H9 (cell line): Measurements from ENCODE around the gene THEM5. TPM values are rescaled to one million over a fixed set of nuclear protein-coding genes. Genes with fewer than 3 reads are reported as not detected.

Experiments
- DNase-seq: peaks from one replicate; pipeline ENCODE4 v3.0.0-alpha.2; 2017
- H2AFZ ChIP-seq: one replicate; pipeline ENCODE4 v1.6.1; 2013; ENCODE audit warnings: mild to moderate bottlenecking, low read length, control low read depth, moderate library complexity
- H2AK5ac ChIP-seq: 2 replicates; pipeline ENCODE4 v1.6.1; 2013; ENCODE audit warnings: low read length, control low read depth, mixed read lengths; ENCODE audit not compliant: insufficient read length
- H2BK120ac ChIP-seq: one replicate; pipeline ENCODE4 v1.6.1; 2013; ENCODE audit warnings: low read depth, mild to moderate bottlenecking, low read length, control low read depth, inconsistent platforms; ENCODE audit not compliant: poor library complexity, severe bottlenecking
- H2BK12ac ChIP-seq: 2 replicates; pipeline ENCODE4 v1.6.1; 2013; ENCODE audit warnings: low read length, control low read depth, mixed read lengths, low read depth; ENCODE audit not compliant: insufficient read length
- H2BK15ac ChIP-seq: 2 replicates; pipeline ENCODE4 v1.6.1; 2013; ENCODE audit warnings: low read depth, low read length, control low read depth
- H2BK20ac ChIP-seq: one replicate; pipeline ENCODE4 v1.6.1; 2013; ENCODE audit warnings: low read depth, mild to moderate bottlenecking, low read length, control low read depth, inconsistent platforms; ENCODE audit not compliant: poor library complexity, severe bottlenecking
- H2BK5ac ChIP-seq: 2 replicates; pipeline ENCODE4 v1.6.1; 2013; ENCODE audit warnings: low read length, control low read depth, mixed read lengths; ENCODE audit not compliant: insufficient read length
- H3K14ac ChIP-seq: 2 replicates; pipeline ENCODE4 v1.6.1; 2013; ENCODE audit warnings: low read length, control low read depth; ENCODE audit not compliant: insufficient read depth
- H3K18ac ChIP-seq: 2 replicates; pipeline ENCODE4 v1.6.1; 2013; ENCODE audit warnings: low read depth, mild to moderate bottlenecking, mixed read lengths, low read length, control low read depth; ENCODE audit not compliant: insufficient read length
- H3K23ac ChIP-seq: 2 replicates; pipeline ENCODE4 v1.6.1; 2013; ENCODE audit warnings: low read length, control low read depth, mixed read lengths, low read depth; ENCODE audit not compliant: insufficient read length
- H3K23me2 ChIP-seq: 2 replicates; pipeline ENCODE4 v1.6.1; 2013; ENCODE audit warnings: low read depth, mild to moderate bottlenecking, mixed read lengths, low read length, control low read depth; ENCODE audit not compliant: insufficient read length, poor library complexity, severe bottlenecking
- H3K27ac ChIP-seq: 2 replicates; pipeline ENCODE4 v1.5.1; 2013; ENCODE audit warnings: low read length, control low read depth, mixed read lengths, low read depth; ENCODE audit not compliant: insufficient read length
- H3K27me3 ChIP-seq: 2 replicates; pipeline ENCODE4 v1.6.1; 2013; ENCODE audit warnings: low read length, control low read depth, inconsistent platforms; ENCODE audit not compliant: insufficient read depth
- H3K4ac ChIP-seq: 2 replicates; pipeline ENCODE4 v1.6.1; 2013; ENCODE audit warnings: low read depth, mild to moderate bottlenecking, control low read depth, inconsistent platforms, low read length, moderate library complexity
- H3K4me1 ChIP-seq: 2 replicates; pipeline ENCODE4 v1.6.1; 2013; ENCODE audit warnings: low read length, control low read depth, inconsistent platforms; ENCODE audit not compliant: insufficient read depth
- H3K4me2 ChIP-seq: 2 replicates; pipeline ENCODE4 v1.6.1; 2013; ENCODE audit warnings: low read length, control low read depth, mixed read lengths; ENCODE audit not compliant: insufficient read length, insufficient read depth
- H3K56ac ChIP-seq: 2 replicates; pipeline ENCODE4 v1.6.1; 2013; ENCODE audit warnings: low read depth, mild to moderate bottlenecking, mixed read lengths, low read length, control low read depth; ENCODE audit not compliant: insufficient read length
- H3K79me1 ChIP-seq: 2 replicates; pipeline ENCODE4 v1.6.1; 2013; ENCODE audit warnings: low read depth, mild to moderate bottlenecking, moderate library complexity, low read length, control low read depth, inconsistent platforms; ENCODE audit not compliant: insufficient read depth, poor library complexity, severe bottlenecking
- H3K79me2 ChIP-seq: 2 replicates; pipeline ENCODE4 v1.6.1; 2013; ENCODE audit warnings: low read length, control low read depth, inconsistent platforms; ENCODE audit not compliant: insufficient read depth
- H3K9ac ChIP-seq: 2 replicates; pipeline ENCODE4 v1.6.1; 2013; ENCODE audit warnings: low read length, control low read depth, mixed read lengths; ENCODE audit not compliant: insufficient read length; ENCODE audit errors: extremely low read depth
- H3K9me3 ChIP-seq: one replicate; pipeline ENCODE4 v1.6.1; 2013; ENCODE audit warnings: low read depth, low read length, inconsistent platforms; ENCODE audit not compliant: control insufficient read depth
- H3T11ph ChIP-seq: one replicate; pipeline ENCODE4 v1.6.1; 2013; ENCODE audit warnings: mild to moderate bottlenecking, low read length, control low read depth, inconsistent platforms
- H4K20me1 ChIP-seq: one replicate; pipeline ENCODE4 v1.6.1; 2013; ENCODE audit not compliant: control insufficient read depth, insufficient read length, insufficient read depth
- H4K5ac ChIP-seq: 2 replicates; pipeline ENCODE4 v1.6.1; 2013; ENCODE audit warnings: low read depth, mild to moderate bottlenecking, mixed read lengths, low read length, control low read depth; ENCODE audit not compliant: insufficient read length
- H4K8ac ChIP-seq: replicated peaks from 2 replicates; pipeline ENCODE4 v1.6.1; 2013; ENCODE audit warnings: low read length, control low read depth, mixed read lengths, low read depth; ENCODE audit not compliant: insufficient read length
- H4K91ac ChIP-seq: 2 replicates; pipeline ENCODE4 v1.6.1; 2013; ENCODE audit warnings: low read depth, mild to moderate bottlenecking, moderate library complexity, mixed read lengths, low read length, control low read depth; ENCODE audit not compliant: insufficient read length
- H3K27ac Mint-ChIP-seq, 3 experiments: 2 replicates in 2 of 3; 3 replicates in 1 of 3; pipeline ENCODE4 v1.8.0; 2020 to 2021; ENCODE audit warnings: mixed read lengths in 3 of 3, mild to moderate bottlenecking in 1 of 3, moderate library complexity in 1 of 3
- H3K27me3 Mint-ChIP-seq: 2 replicates; pipeline ENCODE4 v1.8.0; 2021; ENCODE audit warnings: low read depth, mild to moderate bottlenecking, moderate library complexity, mixed read lengths
- H3K36me3 Mint-ChIP-seq, 3 experiments: 2 replicates in 2 of 3; 3 replicates in 1 of 3; pipeline ENCODE4 v1.8.0; 2020 to 2021; ENCODE audit warnings: low read depth in 3 of 3, mixed read lengths in 3 of 3; ENCODE audit not compliant: insufficient read depth in 1 of 3
- H3K4me1 Mint-ChIP-seq, 2 experiments: 2 replicates each; pipeline ENCODE4 v1.8.0; 2020; ENCODE audit warnings: mixed read lengths in 2 of 2
- H3K4me3 Mint-ChIP-seq, 2 experiments: 2 replicates in 1 of 2; 3 replicates in 1 of 2; pipeline ENCODE4 v1.8.0; 2020 to 2021; ENCODE audit warnings: mild to moderate bottlenecking in 2 of 2, mixed read lengths in 2 of 2, moderate library complexity in 1 of 2
- H3K9me3 Mint-ChIP-seq, 2 experiments: 2 replicates in 1 of 2; 3 replicates in 1 of 2; pipeline ENCODE4 v1.8.0; 2020; ENCODE audit warnings: mild to moderate bottlenecking in 2 of 2, mixed read lengths in 2 of 2, moderate library complexity in 1 of 2
- CTCF ChIP-seq: fragments of 200-600 bp; sonication (generic); conservative IDR thresholded peaks from 3 replicates; pipeline ENCODE4 v1.8.0; 2021; ENCODE audit warnings: antibody characterized with exemption, mild to moderate bottlenecking
- WGBS: extraction: QIAGEN DNeasy Blood & Tissue Kit; methylation state at CpG from one replicate; pipeline ENCODE4 v1.1.7; 2013; ENCODE audit warnings: missing lambda C conversion rate, low lambda C conversion rate, mixed read lengths; ENCODE audit not compliant: insufficient read length; ENCODE audit errors: extremely low coverage; 5-methylcytosine and 5-hydroxymethylcytosine counted together
- total RNA-seq: library from RNA; stranded (reverse); gene quantifications from 2 replicates; pipeline ENCODE4 v1.2.1, GENCODE V29; 2021

The THEM5 gene
- total RNA-seq, 1 experiment from 2014 or later, result not detected

GRCh38 chr1:151892190-151892589 is 38.7 kb upstream of the THEM5 start:
- Histone ChIP-seq H3K4ac (no peak overlapping the region), H2AFZ (no peak overlapping the region), H3K23me2 (no peaks in the 10 kb centered on the region), H3K23ac (no peak overlapping the region), H4K8ac (no peak overlapping the region), H4K91ac (no peak overlapping the region), H4K5ac (no peak overlapping the region), H3K9me3 (no peaks in the 10 kb centered on the region), H2AK5ac (no peak overlapping the region), H3K79me1 (no peaks in the 10 kb centered on the region), H3K27ac (no peak overlapping the region), H4K20me1 (no peaks in the 10 kb centered on the region), H3K27me3 (no peaks in the 10 kb centered on the region), H3T11ph (no peak overlapping the region), H3K79me2 (no peaks in the 10 kb centered on the region), H3K4me2 (no peak overlapping the region), H3K18ac (no peak overlapping the region), H3K14ac (no peak overlapping the region), H2BK15ac (no peak overlapping the region), H3K9ac (no peak overlapping the region), H3K56ac (no peak overlapping the region), H2BK20ac (no peak overlapping the region), H3K4me1 (no peaks in the 10 kb centered on the region), H2BK12ac (no peak overlapping the region), H2BK5ac (no peak overlapping the region), H2BK120ac (no peak overlapping the region)
- Mint-ChIP-seq H3K4me1 (no peaks in the 10 kb centered on the region), H3K27ac (no peak overlapping the region), H3K9me3 (peaks cover 0 to 2% of the 10 kb centered on the region in 2 experiments; a peak in 3 of 5 replicates), H3K4me3 (no peak overlapping the region), H3K36me3 (peaks cover 15 to 36% (median 30%) of the 10 kb centered on the region in 3 experiments), H3K27me3 (no peaks in the 10 kb centered on the region)
- no peak for TF ChIP-seq CTCF
- no CpG with 5 or more reads among the region's 2 CpGs for WGBS
- DNase-seq, result no peak
